HG03139 (cell line): ENCODE data around the gene TACC2.

Experiments
- ATAC-seq: cut with Tn5 transposase; IDR thresholded peaks from one replicate; pipeline ENCODE4 v1.9.1; 2021; ENCODE audit not compliant: unreplicated experiment

The TACC2 gene

DNA sequence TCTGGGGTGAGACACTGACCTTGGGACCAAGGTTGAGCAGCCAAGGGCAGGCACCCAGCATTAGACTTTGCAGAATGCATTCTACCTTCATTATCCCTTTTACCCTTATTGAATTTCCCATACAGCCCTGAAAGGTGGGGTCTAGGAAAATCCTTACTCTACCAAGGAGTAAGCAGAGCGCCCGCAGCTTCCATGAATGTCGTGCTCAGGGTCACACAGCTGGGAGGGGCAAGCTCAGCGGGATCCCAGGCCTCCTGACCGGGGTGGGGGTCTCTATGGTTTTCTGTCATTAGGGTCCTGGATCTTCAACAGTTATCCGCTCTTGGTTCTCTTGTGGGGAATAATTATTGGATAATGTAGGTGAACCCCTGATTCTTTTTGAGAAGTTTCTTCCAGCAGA lies 251.4 kb downstream of the TACC2 start:
- no peak for ATAC-seq

DNA sequence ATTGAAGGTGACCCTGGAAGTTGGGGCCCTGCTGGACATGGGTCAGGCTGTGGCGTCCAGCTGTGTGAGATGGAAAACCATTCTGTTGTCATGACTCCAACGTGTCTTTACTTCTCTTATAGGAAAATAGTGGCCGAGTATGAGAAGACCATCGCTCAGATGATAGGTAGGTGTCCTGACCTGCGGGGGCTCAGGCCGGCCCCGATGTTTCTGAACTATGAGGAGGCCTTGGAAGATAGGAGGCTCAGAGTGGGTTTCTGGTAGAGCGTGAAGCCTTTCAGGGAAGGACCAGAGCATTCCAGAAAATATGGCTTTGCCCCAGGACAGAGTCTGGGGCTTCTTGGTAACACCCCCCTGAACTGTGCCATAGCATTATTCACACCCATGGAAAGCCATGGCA lies 252.9 kb downstream of the TACC2 start:
- no peak for ATAC-seq

DNA sequence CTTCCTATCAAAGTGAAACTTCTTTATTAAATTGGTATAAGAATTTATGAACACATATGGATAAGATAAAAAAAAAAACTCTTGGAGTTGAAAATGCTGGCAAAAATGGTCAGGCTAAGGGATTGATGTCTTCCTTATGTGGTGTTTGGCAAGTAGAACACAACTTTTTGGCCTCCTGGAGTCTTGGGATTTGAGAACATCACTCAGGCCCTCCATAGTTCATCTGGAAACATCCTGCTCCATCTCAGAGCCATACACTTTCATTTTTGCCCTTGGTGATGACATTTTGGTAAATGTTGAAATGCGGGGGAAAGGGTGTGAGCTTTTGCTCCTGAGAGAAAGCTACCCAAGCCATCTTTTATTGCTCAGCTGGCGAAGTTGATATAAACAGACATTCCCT lies 254.6 kb downstream of the TACC2 start:
- ATAC-seq: no peak

DNA sequence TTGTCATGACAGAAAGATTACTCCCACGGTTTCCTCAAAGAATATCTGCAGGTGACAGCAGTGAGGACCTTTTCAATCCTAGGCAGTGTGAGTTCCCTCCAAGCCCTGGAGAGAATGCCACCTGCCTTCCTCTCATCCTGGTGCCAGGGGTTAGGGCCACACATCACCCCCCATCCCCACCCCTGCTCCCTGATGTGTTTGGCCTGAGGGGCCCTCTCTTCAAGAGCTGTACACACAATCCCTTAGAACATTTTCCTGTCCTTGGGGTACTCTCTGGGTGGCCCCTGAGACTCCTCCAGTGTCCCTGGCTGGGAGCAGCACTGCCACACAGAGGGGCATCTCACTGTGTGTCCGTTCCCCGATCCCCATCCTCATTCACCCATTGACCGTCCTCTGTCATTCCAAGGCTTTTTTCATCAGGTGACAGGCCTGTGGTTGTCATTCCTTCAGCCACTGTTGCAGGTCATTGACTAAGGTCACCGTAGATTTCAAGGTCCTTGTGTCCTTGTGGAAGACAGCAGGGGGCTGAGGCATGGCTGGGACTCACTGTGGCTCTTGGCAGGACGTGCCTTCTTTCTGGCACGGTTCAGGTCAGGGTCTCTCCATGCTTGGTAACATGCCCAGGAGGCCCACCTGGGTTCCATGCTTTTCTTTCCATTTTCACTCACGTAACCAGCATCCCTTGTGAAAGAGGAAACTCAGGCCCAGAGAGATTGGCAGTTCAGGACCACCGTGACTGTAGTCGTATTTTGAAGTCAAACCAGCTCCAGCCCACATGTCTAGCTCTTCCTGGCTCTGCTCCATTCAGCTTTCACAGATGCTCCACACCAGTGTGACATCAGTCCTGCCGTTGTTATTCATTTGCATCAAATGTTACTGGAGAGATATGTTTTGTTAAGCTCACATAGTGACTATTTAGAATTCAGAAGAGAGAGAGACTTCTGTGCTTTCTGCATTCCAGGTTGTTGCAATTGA lies 255.3 kb downstream of the TACC2 start:
- no peak for ATAC-seq

DNA sequence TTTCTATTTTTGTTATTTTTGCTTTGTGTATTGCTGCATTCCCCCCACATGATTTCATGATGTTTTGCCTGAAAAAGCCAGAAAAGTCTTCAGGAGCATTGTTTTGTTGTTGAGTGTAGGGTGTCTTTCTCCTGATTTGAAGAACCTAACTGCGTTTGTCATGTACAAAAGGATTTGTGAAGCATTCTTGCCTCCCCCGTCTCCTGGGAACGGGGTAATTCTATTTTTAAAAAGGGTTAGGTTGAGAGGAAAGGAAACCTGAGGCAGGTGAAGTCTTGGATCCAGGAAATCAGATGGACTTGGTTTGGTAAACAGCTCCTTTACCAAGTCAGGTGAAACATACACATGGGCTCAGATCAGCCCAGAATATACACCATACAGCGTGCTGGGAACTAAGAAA lies 256.2 kb downstream of the TACC2 start:
- no peak for ATAC-seq

DNA sequence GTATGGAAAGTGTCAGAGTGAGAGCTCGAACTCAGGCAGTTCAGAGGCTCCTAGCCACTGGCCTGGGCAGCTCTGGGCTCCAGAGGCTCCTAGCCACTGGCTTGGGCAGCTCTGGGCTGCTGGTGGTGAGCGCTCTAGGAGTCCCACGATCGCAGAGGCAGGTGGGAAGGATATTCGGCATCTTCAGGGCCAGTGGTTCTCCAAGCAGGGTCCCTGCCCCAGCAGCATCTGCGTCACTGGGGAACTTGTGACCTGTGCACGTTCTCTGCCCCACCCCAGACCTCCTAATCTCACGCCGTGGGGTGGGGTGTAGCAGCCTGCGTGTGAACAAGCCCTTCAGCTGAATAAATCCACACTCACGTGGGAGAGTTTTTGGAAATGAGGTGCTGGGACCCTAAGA lies 256.9 kb downstream of the TACC2 start:
- ATAC-seq: no peak

DNA sequence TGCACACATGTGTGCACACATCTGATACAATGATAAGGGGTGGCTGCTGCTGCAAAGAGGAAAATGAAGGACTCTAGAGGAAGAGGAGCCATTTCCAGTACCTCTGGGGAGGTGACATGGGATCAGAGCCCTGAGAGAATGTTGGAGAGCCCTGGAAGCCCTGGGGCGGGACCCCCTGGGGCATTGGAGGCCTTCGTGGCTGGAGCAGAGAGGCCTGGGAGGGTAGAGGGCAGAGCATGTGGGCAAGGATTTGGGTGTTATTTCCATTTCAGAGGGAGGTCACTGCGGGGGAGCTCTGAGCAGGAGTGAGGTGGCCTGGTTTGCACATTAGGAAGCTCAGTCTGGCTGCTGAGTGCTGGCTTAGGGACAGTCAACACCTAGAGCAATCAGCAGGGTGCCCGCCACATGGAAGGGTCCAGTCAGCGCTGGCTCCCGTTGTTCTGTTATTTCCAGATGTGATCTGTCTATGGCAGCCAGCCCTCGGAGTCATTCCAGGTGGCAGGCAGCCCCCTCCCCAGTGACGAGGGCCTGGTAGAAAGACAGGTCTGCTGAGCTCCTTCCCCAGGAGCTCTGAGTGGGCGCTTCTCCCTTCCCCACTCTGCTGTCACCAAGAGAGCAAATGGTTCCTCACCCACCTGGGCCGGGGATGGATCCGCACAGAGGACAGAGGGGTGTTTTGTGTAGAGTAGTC lies 258.0 kb downstream of the TACC2 start:
- ATAC-seq: no peak

DNA sequence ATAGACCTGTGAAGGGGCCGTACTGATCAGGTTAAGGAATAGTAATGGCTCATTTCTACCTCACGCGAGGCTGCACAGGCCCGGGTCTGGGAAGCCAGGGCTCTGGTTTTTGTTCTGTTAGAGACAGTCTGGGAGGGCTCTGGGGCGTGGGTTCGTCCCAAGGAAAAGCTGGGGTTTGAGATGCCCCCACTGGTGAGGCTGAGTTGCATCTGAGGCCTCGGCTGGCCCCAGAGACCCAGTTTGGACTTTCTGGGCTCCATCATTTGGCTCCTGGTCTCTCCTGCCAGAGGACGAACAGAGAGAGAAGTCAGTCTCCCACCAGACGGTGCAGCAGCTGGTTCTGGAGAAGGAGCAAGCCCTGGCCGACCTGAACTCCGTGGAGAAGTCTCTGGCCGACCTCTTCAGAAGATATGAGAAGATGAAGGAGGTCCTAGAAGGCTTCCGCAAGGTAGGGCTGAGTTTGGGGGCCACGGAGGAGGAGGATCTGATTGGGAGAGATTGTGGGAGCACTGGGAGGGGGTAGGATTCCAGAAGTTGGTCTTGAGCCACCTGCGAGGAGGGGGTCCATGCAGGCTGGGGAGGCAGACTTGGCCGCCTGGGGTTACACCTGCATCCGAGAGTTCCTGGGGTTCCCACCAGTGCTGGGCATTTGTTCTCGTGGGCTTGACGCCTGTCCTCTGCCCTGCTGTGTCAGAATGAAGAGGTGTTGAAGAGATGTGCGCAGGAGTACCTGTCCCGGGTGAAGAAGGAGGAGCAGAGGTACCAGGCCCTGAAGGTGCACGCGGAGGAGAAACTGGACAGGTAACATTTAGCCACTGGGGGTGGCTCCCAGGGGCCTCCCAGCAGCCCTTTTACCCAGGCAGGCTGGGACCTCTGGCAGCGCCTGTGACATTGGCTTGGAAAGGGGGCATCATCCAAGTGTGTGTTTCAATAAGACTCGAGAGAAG lies 259.7 kb downstream of the TACC2 start:
- no peak for ATAC-seq

DNA sequence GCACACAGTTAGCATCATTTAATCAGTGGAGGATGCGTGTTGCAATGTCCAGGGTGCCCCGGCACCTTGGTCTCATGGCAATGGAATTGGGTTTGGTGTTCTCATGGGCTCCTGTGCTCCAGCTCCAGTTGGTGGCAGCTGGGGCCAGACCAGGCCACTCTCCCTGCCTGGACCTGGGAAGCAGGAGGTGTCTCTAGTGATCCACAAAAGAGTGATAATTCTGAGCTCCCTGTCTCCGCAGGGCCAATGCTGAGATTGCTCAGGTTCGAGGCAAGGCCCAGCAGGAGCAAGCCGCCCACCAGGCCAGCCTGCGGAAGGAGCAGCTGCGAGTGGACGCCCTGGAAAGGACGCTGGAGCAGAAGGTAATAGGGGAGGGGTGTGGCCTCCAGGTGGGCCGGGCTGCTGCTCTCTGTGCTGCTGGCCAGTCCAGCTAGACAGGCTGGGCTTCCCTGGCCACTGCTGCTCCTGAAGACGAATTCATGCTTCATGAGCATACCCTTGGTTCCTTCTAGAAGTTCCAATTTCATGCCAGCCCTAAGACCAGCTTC lies 260.4 kb downstream of the TACC2 start:
- no peak for ATAC-seq

DNA sequence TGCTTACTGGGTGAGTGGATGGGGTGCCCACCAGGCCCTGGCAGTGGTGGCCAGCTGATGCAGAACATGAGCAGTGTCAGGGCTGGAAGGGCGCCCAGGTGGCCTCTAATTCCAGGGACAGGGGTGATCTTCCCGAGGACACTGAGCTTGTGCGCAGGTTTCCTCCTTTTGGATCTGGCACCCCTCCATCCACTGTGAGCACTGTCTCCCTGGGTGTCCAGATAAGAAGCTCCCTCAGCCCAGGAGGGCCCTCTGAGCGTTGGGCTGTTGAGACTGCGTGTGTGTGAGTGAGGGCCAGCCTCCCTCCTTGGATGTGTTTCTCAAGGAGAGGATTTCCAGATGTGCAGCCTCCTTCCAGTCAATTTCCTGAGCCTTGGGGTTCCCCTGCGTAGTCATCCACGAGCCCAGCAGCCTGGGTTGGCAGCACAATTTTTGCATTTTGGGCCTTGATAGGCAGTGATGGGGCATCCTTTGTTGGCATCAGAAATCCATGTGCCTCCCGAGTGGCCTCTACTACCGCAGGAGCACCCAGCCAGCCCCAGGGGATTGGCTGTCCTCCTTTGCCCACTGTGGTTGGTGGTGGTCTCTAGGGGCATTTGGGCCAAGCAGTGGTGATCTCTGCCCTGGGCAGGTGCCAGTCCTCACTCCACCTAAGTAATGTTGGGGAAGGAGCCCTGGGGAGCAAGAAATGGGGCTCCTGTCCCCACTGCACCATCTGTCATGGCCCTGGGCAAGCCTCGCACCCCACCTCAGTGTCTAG lies 261.2 kb downstream of the TACC2 start:
- no peak for ATAC-seq

DNA sequence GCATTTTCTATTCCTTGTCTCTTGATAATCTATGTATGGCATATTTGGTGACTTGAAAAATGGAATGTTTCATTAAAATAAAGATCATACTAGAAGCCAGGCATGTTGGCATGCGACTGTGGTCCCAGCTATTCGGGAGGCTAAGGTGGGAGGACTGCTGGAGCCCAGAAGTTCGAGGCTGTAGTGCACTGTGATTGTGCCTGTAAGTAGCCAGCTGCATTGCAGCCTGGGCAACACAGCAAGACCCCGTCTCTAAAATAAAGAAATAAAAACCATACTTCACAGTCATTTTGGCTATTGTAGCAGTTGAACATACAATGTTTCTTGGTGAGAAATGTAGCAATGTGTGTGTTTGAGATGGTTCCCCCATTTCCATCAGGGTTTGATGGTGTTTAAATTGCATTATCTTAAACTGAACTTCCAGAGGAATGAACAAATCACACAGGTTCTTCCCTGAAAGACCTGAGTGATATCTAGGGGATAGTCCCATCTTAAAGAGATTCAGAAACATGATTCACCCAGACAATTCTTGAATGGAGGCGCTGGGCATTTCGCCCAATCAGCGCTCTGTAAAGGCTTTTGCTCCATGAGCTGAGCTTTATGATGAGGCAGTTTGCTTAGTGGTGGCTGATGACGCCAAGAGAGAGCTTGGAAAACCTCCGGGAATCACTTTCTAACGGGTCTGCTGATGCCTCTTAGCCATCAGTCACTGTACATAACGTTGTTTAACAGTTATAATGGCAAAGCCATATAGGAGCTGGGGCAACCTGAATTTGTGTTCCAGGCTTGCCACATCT lies 262.7 kb downstream of the TACC2 start:
- ATAC-seq: no peak

DNA sequence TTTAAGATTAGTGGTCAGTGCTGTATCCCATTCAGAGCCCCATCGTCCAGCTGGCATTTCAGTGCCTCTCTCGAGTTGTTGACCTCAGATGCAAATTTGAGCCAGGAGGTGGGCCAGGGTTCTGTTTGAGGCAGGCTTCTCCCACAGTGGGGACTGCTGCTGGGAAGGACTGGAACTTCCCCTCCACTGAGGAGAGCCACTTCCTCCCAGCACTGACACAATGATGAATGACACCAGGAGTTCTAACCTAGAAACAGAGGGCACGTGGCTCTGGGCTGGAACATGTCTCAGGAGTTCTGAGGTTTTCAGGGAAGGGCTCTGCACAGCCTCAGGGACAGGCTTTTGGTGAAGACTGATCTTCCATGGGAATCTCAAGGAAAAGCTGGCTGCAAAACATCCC lies 263.8 kb downstream of the TACC2 start:
- ATAC-seq: no peak

DNA sequence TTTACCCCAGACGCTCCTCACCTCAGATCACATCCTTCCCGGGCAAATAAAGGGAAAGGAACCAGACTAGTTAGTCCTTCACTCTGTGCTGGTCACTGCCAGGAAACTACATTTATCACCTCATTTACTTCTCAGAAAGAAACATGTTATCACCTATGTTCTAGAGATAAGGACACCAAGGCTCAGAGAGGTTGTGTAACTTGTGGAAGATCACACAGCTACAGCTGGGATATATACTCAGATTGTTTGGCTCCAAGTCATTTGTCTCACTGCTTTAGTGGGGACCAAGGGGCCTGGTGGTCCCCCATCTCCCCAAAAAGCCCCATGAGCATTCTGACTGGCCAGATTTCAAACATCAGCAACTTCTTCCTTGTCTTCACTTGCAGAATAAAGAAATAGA lies 264.6 kb downstream of the TACC2 start:
- ATAC-seq: no peak

DNA sequence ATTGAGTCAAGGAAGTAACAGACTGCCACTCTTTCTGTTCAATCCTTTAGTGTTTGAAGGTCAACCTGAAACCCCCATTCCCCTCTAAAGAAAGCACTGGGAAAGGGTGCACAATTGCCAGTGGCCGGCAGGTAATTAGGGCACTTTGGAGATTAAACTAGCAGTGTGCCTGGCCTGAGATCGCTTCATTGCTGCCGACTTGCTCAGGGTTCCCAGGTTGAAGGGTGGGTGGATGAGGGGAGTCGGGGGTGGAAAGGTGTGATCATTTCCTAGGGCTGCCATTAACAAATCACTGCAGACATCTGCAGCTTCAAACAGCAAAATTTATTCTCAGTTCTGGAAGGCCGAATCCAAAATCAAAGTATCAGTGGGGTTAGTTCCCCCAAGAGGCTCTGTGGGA lies 265.9 kb downstream of the TACC2 start:
- ATAC-seq: no peak

DNA sequence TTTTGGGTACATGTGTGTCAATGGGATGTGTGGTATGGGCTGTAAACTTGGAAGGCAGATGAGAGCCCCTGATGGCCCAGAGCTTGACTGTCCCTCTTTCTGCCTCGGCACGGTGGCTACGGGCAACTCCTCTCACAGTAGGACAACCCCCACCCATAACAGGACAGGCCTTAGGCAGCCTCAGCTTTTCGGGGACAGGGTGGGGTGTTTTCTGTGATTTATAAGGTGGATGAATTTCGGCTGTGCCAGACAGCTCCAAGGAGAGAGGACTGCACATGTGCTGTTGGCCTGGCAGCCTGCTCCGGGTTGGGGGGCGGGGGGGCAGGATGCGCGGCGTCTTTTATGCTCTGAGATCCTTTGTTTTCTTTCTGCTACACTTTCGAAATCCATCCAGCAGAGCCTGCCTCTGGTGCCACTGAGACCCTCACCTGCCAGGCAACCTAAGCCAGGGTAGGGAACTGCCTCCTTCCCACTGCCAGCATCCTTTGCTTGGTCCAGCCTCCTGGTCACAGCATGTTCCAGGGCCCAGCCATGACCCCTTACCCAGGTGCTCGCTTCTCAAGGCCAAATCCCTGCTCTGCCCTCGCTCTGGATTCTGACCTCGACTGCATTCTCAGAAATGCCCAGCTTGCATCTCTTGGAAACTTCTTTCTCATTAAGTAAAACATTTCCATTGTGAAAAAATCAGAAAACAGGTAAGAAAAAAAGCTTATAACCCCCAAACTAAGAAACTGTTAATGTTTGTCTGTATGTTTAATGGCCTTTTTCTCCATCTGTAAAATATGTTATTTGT lies 266.7 kb downstream of the TACC2 start:
- no peak for ATAC-seq

DNA sequence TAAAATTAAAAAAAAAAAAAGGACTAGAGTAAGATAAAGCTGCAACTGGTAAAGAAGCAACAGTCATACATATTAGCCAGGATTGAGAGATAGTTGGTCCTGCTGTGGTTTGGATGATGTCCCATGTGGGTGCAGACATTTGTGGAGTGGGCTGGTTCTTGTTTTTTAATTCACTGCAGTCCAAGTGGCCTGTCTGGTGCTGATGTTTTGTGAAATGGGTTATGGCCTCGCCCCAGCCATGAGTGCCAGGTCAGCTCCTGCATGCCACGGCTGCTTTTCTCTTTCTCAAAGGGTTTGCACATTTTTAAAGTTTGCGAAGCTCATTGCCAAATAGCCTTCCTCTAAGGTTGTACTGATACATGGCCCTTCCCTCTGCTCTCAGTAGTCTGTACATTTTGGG lies 268.1 kb downstream of the TACC2 start:
- ATAC-seq: no peak

DNA sequence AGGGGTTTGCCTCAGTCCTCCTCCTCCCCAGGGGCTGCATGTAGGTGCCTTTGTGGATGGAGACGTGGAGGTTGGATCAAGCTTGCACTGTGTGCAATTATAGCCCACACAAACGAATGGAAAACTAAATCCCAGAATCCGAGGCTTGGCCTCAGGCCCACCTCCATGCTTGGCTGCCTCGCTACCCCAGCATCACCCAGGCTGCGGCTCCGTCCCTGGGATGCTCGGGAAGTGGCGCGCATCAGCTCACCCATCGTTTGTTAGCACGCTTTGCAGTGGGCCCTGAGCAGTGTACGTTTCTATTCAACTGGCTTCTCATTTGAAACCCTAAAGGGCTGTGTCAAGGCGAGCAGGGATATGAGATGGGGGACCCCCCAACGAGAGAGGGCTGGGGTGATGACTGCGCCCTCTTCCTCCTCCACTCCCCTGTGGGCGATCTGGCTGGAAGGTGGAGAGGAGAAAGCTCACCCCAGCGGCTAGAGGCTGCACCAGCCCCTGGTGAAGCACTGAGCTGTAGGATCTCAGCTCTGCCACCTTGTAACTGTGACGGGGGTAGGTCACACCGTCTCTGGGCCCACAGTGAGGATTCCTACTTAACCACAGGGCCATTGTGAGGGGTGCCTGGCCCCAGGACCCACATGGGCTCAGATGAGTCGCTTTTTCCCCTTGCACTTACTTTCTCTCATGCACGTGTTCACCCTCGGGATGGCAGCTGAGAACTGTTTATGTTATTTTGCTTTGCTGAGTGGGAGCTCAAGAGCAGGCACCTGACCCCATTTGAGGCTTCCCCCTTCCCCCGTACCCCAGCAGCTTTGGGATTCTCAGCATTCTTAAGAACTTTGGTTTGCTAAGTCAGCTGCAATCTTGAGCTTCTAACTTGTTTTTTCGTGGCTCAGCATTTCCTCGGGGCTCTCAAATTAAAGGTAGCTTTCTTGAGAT lies 269.4 kb downstream of the TACC2 start:
- no peak for ATAC-seq

DNA sequence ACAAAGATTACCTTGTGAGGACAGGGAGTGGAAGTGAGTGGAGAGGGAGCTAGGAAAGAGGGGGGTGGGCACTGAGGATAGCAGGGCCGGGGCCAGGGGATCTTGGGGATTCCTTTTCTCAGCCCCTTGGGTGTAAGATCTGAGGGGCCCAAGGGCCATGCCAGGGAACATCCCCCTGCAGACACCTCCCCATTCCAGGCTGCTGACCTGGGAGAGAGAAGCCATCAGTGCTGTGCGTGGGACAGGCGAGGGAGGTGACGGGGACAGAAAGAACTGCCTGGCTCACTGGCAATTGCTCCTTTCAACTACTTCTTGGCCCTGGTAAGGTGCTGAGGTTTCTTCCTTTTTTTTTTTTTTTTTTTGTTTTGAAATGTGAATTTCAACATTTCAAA lies 270.1 kb downstream of the TACC2 start:
- ATAC-seq: no peak
